K562 (cell line): ENCODE results near the gene MPRIP. TPM values are rescaled to one million over a fixed set of nuclear protein-coding genes. Genes with fewer than 3 reads are reported as not detected.

Experiments
- ATAC-seq: fragments of 200-7000 bp; cut with Tn5 transposase; 3 replicates; pipeline ENCODE4 v1.9.1; 2020; ENCODE audit warnings: moderate library complexity
- BruUV-seq: library from RNA; stranded (reverse); fragments of 400-500 nt; replicated peaks from 2 replicates; lab custom pipeline; 2021; lab: Mats Ljungman, UMichigan
- CTCF ChIA-PET: fragments of 300-600 bp; formaldehyde crosslinking; extraction: SDS; loops from one replicate; lab custom pipeline; 2021; ENCODE audit warnings: low intra/inter-chr PET ratio; lab: Yijun Ruan, JAX
- POLR2A ChIA-PET: fragments of 300-600, 350-650 bp; sonication (Branson Sonifier 250); formaldehyde crosslinking; extraction: SDS; loops from one replicate; lab custom pipeline; 2021; ENCODE audit warnings: antibody characterized with exemption, inconsistent platforms; lab: Yijun Ruan, JAX
- DNase-seq, 4 experiments: peaks; one replicate each; pipeline versions ENCODE4 v3.0.0 to v3.0.0-alpha.2; 2011 to 2018; ENCODE audit warnings: low spot score in 3 of 4, mixed read lengths in 3 of 4; ENCODE audit errors: extremely low read depth in 1 of 4
- FAIRE-seq: peaks from 2 replicates; lab custom pipeline; 2011; peaks lifted over from hg19 to GRCh38; lab: Jason Lieb, UNC
- H2AFZ ChIP-seq: 2 replicates; pipeline ENCODE4 v1.6.0; 2011; ENCODE audit warnings: low read depth, low read length, control low read depth, inconsistent platforms
- H3K27ac ChIP-seq: fragments of 200-600 bp; 3 replicates; pipeline ENCODE4 v1.8.0; 2011; ENCODE audit warnings: low read depth, mild to moderate bottlenecking, control low read depth, inconsistent platforms, low read length, moderate library complexity, mixed read lengths; ENCODE audit errors: extremely low read depth
- H3K27me3 ChIP-seq, 2 experiments: fragments of 300-600 bp in 1 of 2; 2 replicates in 1 of 2; 3 replicates in 1 of 2; pipeline versions ENCODE4 v1.6.0 to v1.8.0; 2011; ENCODE audit warnings: inconsistent platforms in 2 of 2, low read length in 2 of 2, mild to moderate bottlenecking in 1 of 2, mixed read lengths in 1 of 2, moderate library complexity in 1 of 2; ENCODE audit not compliant: control insufficient read depth in 2 of 2, insufficient read depth in 2 of 2
- H3K36me3 ChIP-seq: fragments of 300-600 bp; 3 replicates; pipeline ENCODE4 v1.8.0; 2011; ENCODE audit warnings: mild to moderate bottlenecking, low read length, inconsistent platforms; ENCODE audit not compliant: control insufficient read depth, insufficient read depth
- H3K4me1 ChIP-seq, 2 experiments: fragments of 200-600 bp in 1 of 2; replicated peaks in 1 of 2; 2 replicates in 1 of 2; 3 replicates in 1 of 2; pipeline versions ENCODE4 v1.5.1 to v1.8.0; 2011; ENCODE audit warnings: inconsistent platforms in 2 of 2, low read length in 2 of 2, mild to moderate bottlenecking in 1 of 2, mixed read lengths in 1 of 2, moderate library complexity in 1 of 2; ENCODE audit not compliant: control insufficient read depth in 2 of 2, insufficient read depth in 2 of 2
- H3K4me2 ChIP-seq: 2 replicates; pipeline ENCODE4 v1.6.1; 2011; ENCODE audit warnings: low read length, control low read depth, inconsistent platforms, mixed read lengths; ENCODE audit not compliant: insufficient read depth
- H3K4me3 ChIP-seq: fragments of 200-600 bp; sonication (generic), shearing (Covaris generic); 2 replicates; pipeline ENCODE4 v1.5.1; 2016; ENCODE audit warnings: control low read depth, inconsistent platforms
- H3K79me2 ChIP-seq: fragments of 200-600 bp; 3 replicates; pipeline ENCODE4 v1.8.0; 2011; ENCODE audit warnings: low read length, inconsistent platforms; ENCODE audit not compliant: control insufficient read depth, insufficient read depth
- H3K9ac ChIP-seq, 2 experiments: 2 replicates each; pipeline versions ENCODE4 v1.6.0 to v1.6.1; 2011; ENCODE audit warnings: low read depth in 2 of 2, low read length in 2 of 2, control low read depth in 1 of 2, inconsistent platforms in 1 of 2, mild to moderate bottlenecking in 1 of 2, mixed read lengths in 1 of 2; ENCODE audit not compliant: insufficient read depth in 1 of 2
- H3K9me1 ChIP-seq: one replicate; pipeline ENCODE4 v1.6.0; 2011; ENCODE audit warnings: inconsistent platforms, mild to moderate bottlenecking, low read length, moderate library complexity; ENCODE audit not compliant: control insufficient read depth, insufficient read depth
- H3K9me3 ChIP-seq: replicated peaks from 2 replicates; pipeline ENCODE4 v1.5.1; 2011; ENCODE audit warnings: low read depth, low read length, inconsistent platforms; ENCODE audit not compliant: control insufficient read depth, insufficient read depth
- H4K20me1 ChIP-seq: replicated peaks from 2 replicates; pipeline ENCODE4 v1.6.1; 2011; ENCODE audit warnings: low read length, inconsistent platforms, mixed read lengths; ENCODE audit not compliant: control insufficient read depth, insufficient read depth
- MEF2A ChIP-seq: IDR thresholded peaks from 2 replicates; pipeline ENCODE4 v1.6.1; 2011; ENCODE audit warnings: low read depth, mild to moderate bottlenecking, low read length, moderate library complexity; ENCODE audit not compliant: control insufficient read depth
- PTRF ChIP-seq: fragments of 450-650 bp; IDR thresholded peaks from 2 replicates; pipeline ENCODE4 v1.6.1; 2016; ENCODE audit warnings: mild to moderate bottlenecking, missing genetic modification characterization, missing compliant biosample characterization
- SMC3 ChIP-seq: conservative IDR thresholded peaks from 2 replicates; pipeline ENCODE4 v1.6.1; 2011; ENCODE audit warnings: low read depth, low read length, improper control_type of control experiment; ENCODE audit not compliant: insufficient read depth
- TEAD1 ChIP-seq, 2 experiments: fragments of 450-650 bp in 1 of 2; sonication (generic) in 1 of 2; formaldehyde crosslinking; IDR thresholded peaks; 2 replicates each; pipeline versions ENCODE4 v1.4.0 to v1.8.0; 2020 to 2022; ENCODE audit warnings: mild to moderate bottlenecking in 2 of 2, missing genetic modification reagents in 1 of 2
- TFAM ChIP-seq: fragments of 250-450 bp; sonication (Bioruptor Pico); conservative IDR thresholded peaks from 2 replicates; pipeline ENCODE4 v1.5.0; 2021; ENCODE audit warnings: mild to moderate bottlenecking, moderate library complexity
- ZBTB9 ChIP-seq: fragments of 450-650 bp; formaldehyde crosslinking; IDR thresholded peaks from 2 replicates; pipeline ENCODE4 v1.4.0; 2020; ENCODE audit warnings: mild to moderate bottlenecking, moderate library complexity
- ZNF224 ChIP-seq: sonication (generic); formaldehyde crosslinking; IDR thresholded peaks from 2 replicates; pipeline ENCODE4 v1.8.0; 2022; ENCODE audit warnings: mild to moderate bottlenecking, missing genetic modification reagents
- ZNF318 ChIP-seq, 2 experiments: fragments of 450-650 bp; IDR thresholded peaks; 2 replicates each; pipeline ENCODE4 v1.6.1; 2016; ENCODE audit warnings: mild to moderate bottlenecking in 2 of 2, borderline replicate concordance in 1 of 2, low read depth in 1 of 2, moderate library complexity in 1 of 2
- WGBS: fragments of 100-300 bp; shearing (Covaris generic); methylation state at CpG from one replicate; pipeline ENCODE4 v1.1.6; 2016; ENCODE audit warnings: low coverage, mixed read lengths; ENCODE audit not compliant: insufficient coverage; ENCODE audit errors: missing lambda C conversion rate; 5-methylcytosine and 5-hydroxymethylcytosine counted together
- in situ Hi-C: fragments of 300-500 bp; cut with MboI; formaldehyde crosslinking; loops from 4 replicates; pipeline ENCODE4 v1.15.0; 2018; ENCODE audit warnings: inconsistent platforms, mixed read lengths
- intact Hi-C: fragments of 100-400 bp; cut with micrococcal nuclease; formaldehyde crosslinking; loops from 2 replicates; pipeline ENCODE4 v1.14.2; 2022
- polyA plus RNA-seq, 8 experiments: library from polyadenylated mRNA; depleted of rRNA in 4 of 8; stranded (reverse) in 5 of 8; unstranded in 3 of 8; fragments of >200 nt; fragmentation: Nextera tagmentation in 2 of 8; fragmentation: Illumina TruSeq in 1 of 8; extraction: Ambion mirVana in 2 of 8; extraction: Trizol in 1 of 8; gene quantifications; 2 replicates each; pipeline versions ENCODE4 v1.2.1 to v1.2.3, GENCODE V29; 2011 to 2014; ENCODE audit warnings: inconsistent platforms in 1 of 8, missing spikeins in 1 of 8
- total RNA-seq, 7 experiments: library from RNA; depleted of rRNA in 6 of 7; stranded (reverse); fragments of >200 nt in 6 of 7; fragmentation: Illumina TruSeq in 2 of 7; extraction: Trizol in 2 of 7; gene quantifications; 2 replicates each; pipeline versions ENCODE4 v1.2.1 to v1.2.3, GENCODE V29; 2011 to 2021; ENCODE audit warnings: low replicate concordance in 1 of 7

The MPRIP gene
- total and polyA plus RNA-seq, 9 of the 15 experiments (the other 6 are each of a cell fraction or from before 2014, with no cell fraction given) = 10.0 to 72.6 (median 30.1) TPM

- TF ChIP-seq MEF2A (no peak), ZBTB9 (CRISPR knock-in tag) (no peak)
Measured at GRCh38 chr17:17175340-17175739, 133.1 kb downstream of the MPRIP start (continued).

GRCh38 chr17:17175917-17176316, 133.7 kb downstream of the MPRIP start:
- Histone ChIP-seq H3K9me1 (no peaks in the 10 kb centered on the region), H3K9me3 (no peaks in the 10 kb centered on the region), H3K4me2 (no peak overlapping the region), H4K20me1 (no peaks in the 10 kb centered on the region), H3K36me3 (peaks cover 67% of the 10 kb centered on the region; the same call in 2 of the 3 replicates), H3K4me3 (no peak overlapping the region), H3K27me3 (no peaks in the 10 kb centered on the region), H3K79me2 (no peaks in the 10 kb centered on the region), H3K9ac (no peak overlapping the region), H2AFZ (no peak overlapping the region), H3K27ac (no peak overlapping the region), H3K4me1 (peaks cover 7 to 14% of the 10 kb centered on the region in 2 experiments; a peak in 4 of 5 replicates)
- in situ Hi-C loops = no loop called here
- whole genome bisulfite sequencing = 93% methylated on average over 7 of the region's 12 CpGs
- ChIA-PET POLR2A (no interaction called here), CTCF (no interaction called here)
- no TSS peak for BruUV-seq
- ATAC-seq (no peak), FAIRE-seq (no peak), DNase-seq (no peak)
- intact Hi-C loops = no loop called here
- no peak for TF ChIP-seq TEAD1 (CRISPR knock-in tag; IDR thresholded peaks at IDR 0.05)
- no peak for TF ChIP-seq ZNF224 (CRISPR knock-in tag)
- TF ChIP-seq SMC3 = no peak
- no peak for TF ChIP-seq ZNF318 (IDR thresholded peaks at IDR 0.05; ENCODE audit: borderline replicate concordance in 1 of 2, low read depth in 1 of 2)
- no peak for TF ChIP-seq PTRF (tag)
- TF ChIP-seq TFAM (CRISPR knock-in tag) = no peak
